Thymus (tissue), 11 donors: ENCODE measurements around the gene VEPH1. TPM values are rescaled to one million over a fixed set of nuclear protein-coding genes. Genes with fewer than 3 reads are reported as not detected.

ENCODE experiments used
- DNase-seq, 9 donors: peaks; one replicate each; pipeline ENCODE4 v3.0.0-alpha.2; 2013; ENCODE audit warnings: low spot score in 9 of 9, low read depth in 6 of 9, missing footprints in 1 of 9
- H3K27ac ChIP-seq, 2 donors: one replicate each; pipeline ENCODE4 v1.5.1; 2013; ENCODE audit warnings: control low read depth in 1 of 2, low read depth in 1 of 2, low read length in 1 of 2, mild to moderate bottlenecking in 1 of 2, moderate library complexity in 1 of 2
- H3K27me3 ChIP-seq, 2 donors: one replicate each; pipeline ENCODE4 v1.5.1; 2013; ENCODE audit warnings: low read length in 1 of 2; ENCODE audit not compliant: control insufficient read depth in 2 of 2, insufficient read depth in 1 of 2
- H3K36me3 ChIP-seq, 2 donors: one replicate each; pipeline ENCODE4 v1.5.1; 2013; ENCODE audit warnings: low read length in 1 of 2, mild to moderate bottlenecking in 1 of 2, moderate library complexity in 1 of 2; ENCODE audit not compliant: control insufficient read depth in 2 of 2, insufficient read depth in 2 of 2
- H3K4me1 ChIP-seq, 2 donors: one replicate each; pipeline ENCODE4 v1.5.1; 2013; ENCODE audit warnings: low read length in 2 of 2; ENCODE audit not compliant: control insufficient read depth in 2 of 2, insufficient read depth in 2 of 2
- H3K4me3 ChIP-seq, 2 donors: one replicate each; pipeline ENCODE4 v1.5.1; 2013; ENCODE audit warnings: low read length in 2 of 2, control low read depth in 1 of 2, mild to moderate bottlenecking in 1 of 2
- H3K9me3 ChIP-seq, 2 donors: one replicate each; pipeline ENCODE4 v1.5.1; 2013; ENCODE audit warnings: low read length in 1 of 2, mild to moderate bottlenecking in 1 of 2; ENCODE audit not compliant: control insufficient read depth in 2 of 2, insufficient read depth in 1 of 2
- WGBS: extraction: QIAGEN DNeasy Blood & Tissue Kit; methylation state at CpG from one replicate; pipeline ENCODE4 v1.1.7; 2013; 5-methylcytosine and 5-hydroxymethylcytosine counted together
- polyA plus RNA-seq: library from polyadenylated mRNA; stranded (reverse); fragments of 200-250 nt; gene quantifications from one replicate; pipeline ENCODE4 v1.2.3, GENCODE V29; 2013
- total RNA-seq: library from RNA; stranded (reverse); fragments of 120-200 nt; gene quantifications from one replicate; pipeline ENCODE4 v1.2.4, GENCODE V29; 2013
- donor health status: healthy.

The VEPH1 gene
- total and polyA plus RNA-seq, 2 donors = 0.19 to 1.5 TPM

DNA sequence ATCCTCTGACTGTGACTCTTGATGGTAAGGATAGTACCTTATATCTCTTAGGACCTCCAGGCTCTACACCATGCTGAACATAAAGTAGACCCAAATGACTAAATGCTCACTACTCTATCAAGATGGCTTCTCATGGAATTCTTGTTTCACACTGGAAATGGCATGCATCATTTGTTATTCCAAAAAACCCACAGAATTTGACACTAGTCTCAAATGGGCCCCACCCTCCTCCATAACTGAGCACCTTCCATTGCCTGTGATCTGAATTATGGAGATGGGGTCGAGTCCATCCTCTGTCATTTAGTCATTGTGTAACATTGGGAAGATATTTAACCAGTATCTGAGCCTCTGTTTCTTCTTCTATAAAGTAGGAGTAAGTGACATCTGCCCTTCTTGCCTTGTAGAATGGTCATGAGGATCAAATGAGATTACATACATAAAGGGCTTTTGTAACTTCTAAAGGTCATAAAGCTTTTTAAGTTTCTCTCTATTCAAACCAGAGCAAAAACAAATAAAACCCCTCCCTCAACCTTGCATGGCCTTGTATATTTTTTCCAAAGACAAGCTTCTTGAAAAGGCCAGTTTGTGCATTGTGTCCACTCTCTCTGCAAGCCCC lies 123.6 kb downstream of the VEPH1 start:
- Histone ChIP-seq H3K4me1 (no peaks in the 10 kb centered on the region), H3K27me3 (no peaks in the 10 kb centered on the region), H3K4me3 (no peak overlapping the region), H3K27ac (no peak overlapping the region), H3K36me3 (no peaks in the 10 kb centered on the region), H3K9me3 (no peaks in the 10 kb centered on the region)
- WGBS = 84% methylated on average over 1 of the region's 1 CpG
- no peak for DNase-seq

DNA sequence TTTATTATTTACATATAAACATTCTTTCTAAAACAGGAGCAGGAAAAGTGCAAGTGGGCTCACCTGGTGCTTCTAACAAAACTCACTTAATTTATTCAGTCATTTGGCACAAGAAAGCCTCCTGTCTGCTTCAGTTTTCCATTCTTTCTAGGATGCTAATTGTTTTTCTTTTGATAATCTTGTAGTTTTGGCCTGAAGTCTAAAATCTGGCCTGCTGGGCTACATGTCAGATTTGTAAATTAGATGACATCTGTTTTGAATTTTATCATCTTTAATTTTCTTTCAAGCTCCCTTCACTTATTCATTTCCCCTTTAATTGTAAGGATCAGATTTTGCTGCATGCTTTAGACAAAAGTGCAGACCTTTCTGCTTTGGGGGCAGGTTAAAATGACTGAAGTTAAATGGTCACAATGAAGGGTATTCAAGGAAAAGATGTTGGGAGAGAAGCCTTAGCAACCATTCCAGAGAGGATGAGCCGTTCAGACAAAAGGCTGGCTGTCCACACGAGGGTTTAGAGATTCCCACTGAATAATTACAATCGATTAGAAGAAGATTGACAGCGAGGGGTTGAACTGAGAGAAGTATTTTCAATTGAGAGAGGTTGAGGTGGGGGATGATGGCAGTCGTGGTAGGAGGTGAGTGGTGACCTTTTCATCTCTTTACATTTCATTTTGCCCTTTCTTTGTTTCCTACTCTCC lies 126.5 kb downstream of the VEPH1 start:
- no peak for DNase-seq
- Histone ChIP-seq H3K4me3 (no peak overlapping the region), H3K36me3 (no peaks in the 10 kb centered on the region), H3K27me3 (no peaks in the 10 kb centered on the region), H3K9me3 (no peaks in the 10 kb centered on the region), H3K4me1 (no peaks in the 10 kb centered on the region), H3K27ac (no peak overlapping the region)
- WGBS = 73% methylated on average over 5 of the region's 5 CpGs

DNA sequence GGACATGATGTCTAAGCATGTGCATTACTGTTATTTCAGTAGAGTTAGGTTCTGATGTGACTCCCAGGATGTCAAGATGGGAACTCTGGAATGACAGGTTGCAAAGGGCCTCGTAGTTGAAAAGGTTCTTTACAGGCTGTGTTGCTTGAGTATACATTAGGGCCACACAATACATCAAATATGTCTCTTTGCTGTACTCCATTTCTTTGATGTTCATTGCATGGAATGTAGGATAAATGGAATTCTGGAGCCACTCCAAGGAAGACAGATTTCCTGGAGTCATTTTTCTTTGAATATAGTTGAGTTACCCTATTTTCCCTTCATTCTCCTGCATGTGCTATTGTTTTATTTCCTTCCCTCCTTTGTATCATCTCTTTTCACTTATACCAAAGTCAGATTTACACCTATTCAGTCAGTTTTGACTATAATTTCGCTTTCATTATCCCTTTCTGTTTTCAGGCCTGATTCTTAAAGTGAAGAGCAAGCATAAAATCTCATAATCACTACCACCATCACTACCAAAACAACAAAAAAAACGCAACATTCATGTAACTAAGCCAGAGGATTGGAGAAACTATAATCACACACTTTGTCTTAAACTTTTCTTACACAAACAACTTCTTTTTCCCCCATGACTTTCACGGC lies 127.8 kb downstream of the VEPH1 start:
- H3K27me3 ChIP-seq = no peaks in the 10 kb centered on the region
- no peaks in the 10 kb centered on the region for H3K36me3 ChIP-seq
- no peak for DNase-seq
- no peak overlapping the region for H3K4me3 ChIP-seq
- no peaks in the 10 kb centered on the region for H3K4me1 ChIP-seq
- H3K27ac ChIP-seq = no peak overlapping the region
- H3K9me3 ChIP-seq = no peaks in the 10 kb centered on the region
- WGBS = 90% methylated on average over 4 of the region's 4 CpGs

DNA sequence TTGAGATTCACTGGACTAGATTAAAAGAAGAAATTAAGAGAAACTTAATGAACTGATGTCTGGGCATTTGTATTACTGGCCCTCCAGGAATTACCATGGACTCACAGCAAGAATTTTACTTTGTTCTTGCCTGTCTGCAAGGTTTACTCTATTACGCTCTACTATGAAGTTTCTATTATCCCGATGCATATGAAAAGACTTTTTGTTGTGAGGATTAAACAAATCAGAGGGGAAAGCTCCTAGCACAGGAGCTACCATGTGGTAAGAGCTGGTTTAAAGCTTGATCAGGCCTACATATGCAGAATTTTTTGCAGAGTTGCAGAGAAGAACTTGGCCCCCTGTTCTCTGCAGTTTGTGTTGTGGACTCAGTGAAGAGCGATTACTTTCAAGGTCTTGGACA lies 128.3 kb downstream of the VEPH1 start:
- H3K36me3 ChIP-seq = no peaks in the 10 kb centered on the region
- no peaks in the 10 kb centered on the region for H3K27me3 ChIP-seq
- no peak for DNase-seq
- H3K4me1 ChIP-seq = no peaks in the 10 kb centered on the region
- no peak overlapping the region for H3K27ac ChIP-seq
- H3K9me3 ChIP-seq = no peaks in the 10 kb centered on the region
- WGBS = 97% methylated on average over 3 of the region's 3 CpGs
- no peak overlapping the region for H3K4me3 ChIP-seq

GRCh38 chr3:157373783-157374182 lies 129.4 kb downstream of the VEPH1 start:
- no peak overlapping the region for H3K4me3 ChIP-seq
- DNase-seq = no peak
- 95% methylated on average over 6 of the region's 6 CpGs for WGBS

GRCh38 chr3:157370867-157371266 lies 132.3 kb downstream of the VEPH1 start:
- DNase-seq = no peak
- no peaks in the 10 kb centered on the region for H3K9me3 ChIP-seq
- H3K4me1 ChIP-seq = no peaks in the 10 kb centered on the region
- 47% methylated on average over 2 of the region's 2 CpGs for WGBS
- no peaks in the 10 kb centered on the region for H3K36me3 ChIP-seq
- no peaks in the 10 kb centered on the region for H3K27me3 ChIP-seq
- H3K4me3 ChIP-seq = no peak overlapping the region
- H3K27ac ChIP-seq = no peak overlapping the region

More at GRCh38 chr3:157373783-157374182, 129.4 kb downstream of the VEPH1 start:
- H3K9me3 ChIP-seq = no peaks in the 10 kb centered on the region
- no peaks in the 10 kb centered on the region for H3K36me3 ChIP-seq
- H3K27me3 ChIP-seq = no peaks in the 10 kb centered on the region
- H3K4me1 ChIP-seq = no peaks in the 10 kb centered on the region
- no peak overlapping the region for H3K27ac ChIP-seq

DNA sequence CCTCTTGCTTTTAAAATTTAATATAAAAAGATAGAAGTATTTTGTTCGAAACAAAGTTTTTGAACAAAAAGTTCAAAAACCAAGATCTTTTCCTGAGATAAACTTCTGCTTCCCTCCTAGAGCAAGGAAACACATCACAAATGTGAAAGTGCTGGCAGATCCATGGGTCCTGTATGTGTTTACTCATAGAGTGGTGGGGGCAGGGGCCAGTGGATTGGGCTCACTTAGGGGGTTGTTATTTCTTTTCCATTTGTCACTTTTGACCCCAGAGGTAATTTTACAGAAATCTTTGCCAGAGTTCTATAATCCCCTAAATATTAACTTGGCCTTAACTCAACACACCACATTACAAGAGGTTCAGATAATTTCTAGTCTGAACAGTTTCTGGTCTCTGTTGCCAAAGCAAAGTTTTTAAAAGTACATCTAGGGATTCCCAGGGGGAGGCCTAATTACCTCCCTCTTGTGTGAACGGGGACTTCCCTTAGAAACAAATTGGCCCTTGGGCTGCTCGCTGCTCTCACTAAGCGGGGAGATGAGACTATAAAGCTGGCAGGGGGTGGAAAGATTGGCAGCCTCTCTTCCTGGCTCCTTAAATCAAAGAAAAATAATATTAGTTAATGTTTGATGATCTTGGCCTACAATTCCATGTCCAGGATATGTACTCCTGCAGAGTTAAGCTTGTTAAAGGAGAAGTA lies 133.3 kb downstream of the VEPH1 start:
- H3K9me3 ChIP-seq = no peaks in the 10 kb centered on the region
- H3K4me3 ChIP-seq = no peak overlapping the region
- peak in 1 of 9 donors; percentile 4 for DNase-seq
- no peaks in the 10 kb centered on the region for H3K36me3 ChIP-seq
- H3K27ac ChIP-seq = no peak overlapping the region
- H3K4me1 ChIP-seq = no peaks in the 10 kb centered on the region
- H3K27me3 ChIP-seq = no peaks in the 10 kb centered on the region
- 68% methylated on average over 4 of the region's 4 CpGs for WGBS

GRCh38 chr3:157368171-157368570 lies 135.0 kb downstream of the VEPH1 start:
- H3K4me3 ChIP-seq = no peak overlapping the region
- no peak for DNase-seq
- H3K4me1 ChIP-seq = no peaks in the 10 kb centered on the region
- H3K36me3 ChIP-seq = no peaks in the 10 kb centered on the region
- 95% methylated on average over 3 of the region's 3 CpGs for WGBS
- H3K27me3 ChIP-seq = no peaks in the 10 kb centered on the region
- no peak overlapping the region for H3K27ac ChIP-seq
- no peaks in the 10 kb centered on the region for H3K9me3 ChIP-seq

DNA sequence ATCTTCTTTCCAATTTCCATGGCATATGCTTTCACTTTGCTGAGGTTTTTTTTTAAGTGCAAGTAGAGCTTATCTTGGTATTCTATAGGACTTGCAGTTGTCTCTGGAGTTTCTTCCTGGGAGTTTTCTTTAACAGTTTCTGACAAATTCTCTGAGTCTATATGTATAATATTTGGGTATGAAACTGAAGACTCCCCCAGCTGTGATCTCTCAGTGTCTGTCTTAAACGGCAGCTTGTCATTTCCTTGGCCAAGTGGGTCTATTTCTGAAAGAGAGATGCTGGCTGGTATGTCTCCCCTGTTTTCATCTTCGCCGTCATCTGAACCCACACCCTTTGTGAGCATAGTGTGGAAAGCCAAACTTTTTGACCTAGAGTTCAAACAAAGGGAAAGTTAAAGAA lies 139.8 kb downstream of the VEPH1 start:
- H3K27me3 ChIP-seq = no peaks in the 10 kb centered on the region
- no peak overlapping the region for H3K27ac ChIP-seq
- 93% methylated on average over 3 of the region's 3 CpGs for WGBS
- no peak for DNase-seq
- H3K9me3 ChIP-seq = no peaks in the 10 kb centered on the region
- H3K4me3 ChIP-seq = no peak overlapping the region
- no peaks in the 10 kb centered on the region for H3K36me3 ChIP-seq
- no peaks in the 10 kb centered on the region for H3K4me1 ChIP-seq
